Smooth muscle cell (in vitro differentiated cells): ENCODE data around the gene PARP4. TPM values are rescaled to one million over a fixed set of nuclear protein-coding genes. Genes with fewer than 3 reads are reported as not detected.

ENCODE experiments used
- DNase-seq: peaks from one replicate; lab custom pipeline; 2025; ENCODE audit not compliant: unreplicated experiment; lab: John Stamatoyannopoulos, UW
- H2AFZ ChIP-seq: fragments of 200-600 bp; sonication (generic); 2 replicates; pipeline ENCODE4 v1.6.0; 2016; ENCODE audit warnings: antibody characterized with exemption, low read depth, mild to moderate bottlenecking
- H3F3A ChIP-seq: fragments of 200-600 bp; sonication (generic); 2 replicates; pipeline ENCODE4 v1.6.0; 2017; ENCODE audit warnings: antibody characterized with exemption, low read depth
- H3K27ac ChIP-seq: fragments of 200-600 bp; sonication (generic); 2 replicates; pipeline ENCODE4 v1.5.1; 2016; ENCODE audit warnings: low read depth, mild to moderate bottlenecking
- H3K27me3 ChIP-seq: fragments of 200-600 bp; sonication (generic); 2 replicates; pipeline ENCODE4 v1.6.1; 2016; ENCODE audit warnings: low read depth, mild to moderate bottlenecking
- H3K36me3 ChIP-seq: fragments of 200-600 bp; sonication (generic); 2 replicates; pipeline ENCODE4 v1.5.1; 2016; ENCODE audit warnings: low read depth
- H3K4me1 ChIP-seq: fragments of 200-600 bp; sonication (generic); 2 replicates; pipeline ENCODE4 v1.5.1; 2016; ENCODE audit warnings: low read depth
- H3K4me2 ChIP-seq: fragments of 200-600 bp; sonication (generic); 2 replicates; pipeline ENCODE4 v1.6.0; 2016; ENCODE audit warnings: mild to moderate bottlenecking
- H3K4me3 ChIP-seq: fragments of 200-600 bp; sonication (generic); 2 replicates; pipeline ENCODE4 v1.5.1; 2016; ENCODE audit warnings: mild to moderate bottlenecking
- H3K79me2 ChIP-seq: fragments of 200-600 bp; sonication (generic); 2 replicates; pipeline ENCODE4 v1.6.0; 2016; ENCODE audit warnings: low read depth, mild to moderate bottlenecking
- H3K9ac ChIP-seq: fragments of 200-600 bp; sonication (generic); 2 replicates; pipeline ENCODE4 v1.6.0; 2016; ENCODE audit warnings: low read depth
- H3K9me3 ChIP-seq: fragments of 200-600 bp; sonication (generic); replicated peaks from 2 replicates; pipeline ENCODE4 v1.5.1; 2016; ENCODE audit warnings: low read depth
- H4K20me1 ChIP-seq: fragments of 200-600 bp; sonication (generic); 2 replicates; pipeline ENCODE4 v1.6.0; 2016; ENCODE audit warnings: low read depth
- WGBS: methylation state at CpG from one replicate; pipeline ENCODE4 v1.1.7; 2016; ENCODE audit warnings: low lambda C conversion rate; 5-methylcytosine and 5-hydroxymethylcytosine counted together
- polyA plus RNA-seq: library from polyadenylated mRNA; unstranded; fragments of >200 nt; fragmentation: Nextera tagmentation; extraction: Ambion mirVana; gene quantifications from 2 replicates; pipeline ENCODE4 v1.2.1, GENCODE V29; 2016
- total RNA-seq: library from RNA; depleted of rRNA; stranded (reverse); fragments of >200 nt; gene quantifications from 2 replicates; pipeline ENCODE4 v1.2.3, GENCODE V29; 2014
- TF ChIP-seq, protein P1 (sequence below): fragments of 200-600 bp; sonication (generic); IDR thresholded peaks from 2 replicates; pipeline ENCODE4 v1.5.1; 2017; ENCODE audit warnings: borderline replicate concordance, mild to moderate bottlenecking, antibody characterized with exemption; ENCODE audit not compliant: insufficient read depth, poor library complexity, severe bottlenecking

Gene PARP4
- total and polyA plus RNA-seq, 2 experiments from 2014 or later, result 18.2 to 33.7 TPM

DNA sequence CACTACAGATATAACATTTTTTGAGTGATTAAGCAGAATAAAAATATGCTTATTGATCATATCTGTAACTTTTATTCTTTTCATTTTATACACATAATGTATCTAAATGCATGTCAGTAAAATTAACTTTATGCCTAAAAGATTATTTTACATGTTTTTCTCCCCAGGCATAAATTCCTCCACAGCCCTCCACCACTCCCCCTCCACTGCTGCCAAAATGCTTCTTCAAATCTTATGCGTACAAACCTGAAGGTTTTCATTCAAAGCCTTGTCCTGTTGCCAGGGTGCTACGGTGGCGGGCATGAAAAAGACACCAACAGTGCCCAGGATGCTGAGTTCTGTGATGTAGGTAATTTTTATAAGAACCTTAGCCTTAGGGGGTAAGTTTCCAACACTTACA, 52.9 kb downstream of the PARP4 start:
- no peak for DNase-seq
- Histone ChIP-seq H3K36me3 (peaks cover 11% of the 10 kb centered on the region), H3K27ac (no peak overlapping the region), H3K4me1 (no peaks in the 10 kb centered on the region), H3F3A (no peaks in the 10 kb centered on the region), H3K4me3 (no peak overlapping the region), H3K9me3 (no peaks in the 10 kb centered on the region), H3K4me2 (no peak overlapping the region), H3K9ac (no peak overlapping the region), H3K79me2 (no peaks in the 10 kb centered on the region), H3K27me3 (no peaks in the 10 kb centered on the region), H2AFZ (no peak overlapping the region), H4K20me1 (no peaks in the 10 kb centered on the region)
- WGBS, result 95% methylated on average over 3 of the region's 3 CpGs
- TF ChIP-seq, protein P1, sequence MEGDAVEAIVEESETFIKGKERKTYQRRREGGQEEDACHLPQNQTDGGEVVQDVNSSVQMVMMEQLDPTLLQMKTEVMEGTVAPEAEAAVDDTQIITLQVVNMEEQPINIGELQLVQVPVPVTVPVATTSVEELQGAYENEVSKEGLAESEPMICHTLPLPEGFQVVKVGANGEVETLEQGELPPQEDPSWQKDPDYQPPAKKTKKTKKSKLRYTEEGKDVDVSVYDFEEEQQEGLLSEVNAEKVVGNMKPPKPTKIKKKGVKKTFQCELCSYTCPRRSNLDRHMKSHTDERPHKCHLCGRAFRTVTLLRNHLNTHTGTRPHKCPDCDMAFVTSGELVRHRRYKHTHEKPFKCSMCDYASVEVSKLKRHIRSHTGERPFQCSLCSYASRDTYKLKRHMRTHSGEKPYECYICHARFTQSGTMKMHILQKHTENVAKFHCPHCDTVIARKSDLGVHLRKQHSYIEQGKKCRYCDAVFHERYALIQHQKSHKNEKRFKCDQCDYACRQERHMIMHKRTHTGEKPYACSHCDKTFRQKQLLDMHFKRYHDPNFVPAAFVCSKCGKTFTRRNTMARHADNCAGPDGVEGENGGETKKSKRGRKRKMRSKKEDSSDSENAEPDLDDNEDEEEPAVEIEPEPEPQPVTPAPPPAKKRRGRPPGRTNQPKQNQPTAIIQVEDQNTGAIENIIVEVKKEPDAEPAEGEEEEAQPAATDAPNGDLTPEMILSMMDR, result no peak

DNA sequence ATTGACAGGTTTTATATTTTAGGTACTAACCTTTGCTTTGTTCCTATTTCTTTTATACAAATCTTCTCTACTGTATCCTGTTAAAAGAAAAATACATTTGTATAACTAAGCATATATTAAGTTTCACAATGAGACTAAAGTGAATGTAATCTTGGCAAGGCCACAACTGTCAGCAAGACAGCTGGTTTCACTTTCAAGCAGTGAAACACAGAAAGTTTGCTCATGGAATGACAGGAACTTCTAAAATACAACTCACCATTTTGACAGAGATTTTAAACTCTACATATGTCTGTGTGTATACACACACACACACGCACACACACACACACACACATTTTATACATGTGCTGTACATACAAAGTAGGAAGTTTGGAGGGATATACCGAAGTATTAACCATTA, 53.3 kb downstream of the PARP4 start:
- H3F3A ChIP-seq, result no peaks in the 10 kb centered on the region
- H3K9me3 ChIP-seq, result no peaks in the 10 kb centered on the region
- H3K27ac ChIP-seq, result no peak overlapping the region
- no peaks in the 10 kb centered on the region for H4K20me1 ChIP-seq
- no peak overlapping the region for H3K4me2 ChIP-seq
- H3K36me3 ChIP-seq, result peaks cover 11% of the 10 kb centered on the region
- 50% methylated on average over 2 of the region's 2 CpGs for WGBS
- no peak overlapping the region for H2AFZ ChIP-seq
- no peaks in the 10 kb centered on the region for H3K79me2 ChIP-seq
- no peaks in the 10 kb centered on the region for H3K27me3 ChIP-seq
- H3K4me1 ChIP-seq, result no peaks in the 10 kb centered on the region
- H3K9ac ChIP-seq, result no peak overlapping the region
- TF ChIP-seq, protein P1, result no peak
- no peak for DNase-seq
- H3K4me3 ChIP-seq, result no peak overlapping the region

GRCh38 chr13:24458736-24459135, 53.8 kb downstream of the PARP4 start:
- H3K27me3 ChIP-seq, result no peaks in the 10 kb centered on the region
- 83% methylated on average over 4 of the region's 4 CpGs for WGBS
- no peak overlapping the region for H3K27ac ChIP-seq
- no peaks in the 10 kb centered on the region for H3K79me2 ChIP-seq
- TF ChIP-seq, protein P1, result no peak
- no peak overlapping the region for H3K4me3 ChIP-seq
- no peak overlapping the region for H2AFZ ChIP-seq
- H3F3A ChIP-seq, result no peaks in the 10 kb centered on the region
- H3K9me3 ChIP-seq, result no peaks in the 10 kb centered on the region
- peaks cover 11% of the 10 kb centered on the region for H3K36me3 ChIP-seq
- H3K4me2 ChIP-seq, result no peak overlapping the region
- no peak overlapping the region for H3K9ac ChIP-seq
- no peaks in the 10 kb centered on the region for H4K20me1 ChIP-seq
- no peaks in the 10 kb centered on the region for H3K4me1 ChIP-seq
- no peak for DNase-seq

DNA sequence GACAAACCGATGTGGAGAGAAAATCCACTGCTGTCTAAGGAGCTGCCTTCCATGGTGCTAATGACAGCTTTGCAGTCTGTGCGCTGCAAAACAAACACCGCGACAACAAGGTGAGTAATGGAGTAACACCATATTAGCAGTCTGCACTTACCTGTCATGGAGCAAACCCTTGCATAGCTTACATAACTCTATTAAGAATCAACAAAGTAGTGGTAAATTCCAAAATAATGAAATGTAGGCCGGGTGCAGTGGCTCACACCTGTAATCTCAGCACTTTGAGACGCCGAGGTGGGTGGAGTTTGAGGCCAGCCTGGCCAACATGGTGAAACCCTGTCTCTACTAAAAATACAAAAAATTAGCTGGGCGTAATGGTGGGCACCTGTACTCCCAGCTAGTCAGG, 56.2 kb downstream of the PARP4 start:
- no peak overlapping the region for H3K4me2 ChIP-seq
- DNase-seq, result no peak
- no peak overlapping the region for H2AFZ ChIP-seq
- H3K27ac ChIP-seq, result no peak overlapping the region
- TF ChIP-seq, protein P1, result no peak
- H3K27me3 ChIP-seq, result no peaks in the 10 kb centered on the region
- H3K36me3 ChIP-seq, result peaks cover 11% of the 10 kb centered on the region
- H3K9ac ChIP-seq, result no peak overlapping the region
- H4K20me1 ChIP-seq, result no peaks in the 10 kb centered on the region
- no peaks in the 10 kb centered on the region for H3K4me1 ChIP-seq
- H3K4me3 ChIP-seq, result no peak overlapping the region
- H3K79me2 ChIP-seq, result no peaks in the 10 kb centered on the region
- no peaks in the 10 kb centered on the region for H3K9me3 ChIP-seq
- no peaks in the 10 kb centered on the region for H3F3A ChIP-seq
- 95% methylated on average over 8 of the region's 8 CpGs for WGBS
